GM21447 (cell line): ENCODE measurements around the gene SPATA17.

Source experiments
- ATAC-seq: cut with Tn5 transposase; IDR thresholded peaks from one replicate; pipeline ENCODE4 v1.9.1; 2021; ENCODE audit not compliant: unreplicated experiment

The SPATA17 gene

GRCh38 chr1:217847643-217848042, 216.5 kb downstream of the SPATA17 start:
- no peak for ATAC-seq

DNA sequence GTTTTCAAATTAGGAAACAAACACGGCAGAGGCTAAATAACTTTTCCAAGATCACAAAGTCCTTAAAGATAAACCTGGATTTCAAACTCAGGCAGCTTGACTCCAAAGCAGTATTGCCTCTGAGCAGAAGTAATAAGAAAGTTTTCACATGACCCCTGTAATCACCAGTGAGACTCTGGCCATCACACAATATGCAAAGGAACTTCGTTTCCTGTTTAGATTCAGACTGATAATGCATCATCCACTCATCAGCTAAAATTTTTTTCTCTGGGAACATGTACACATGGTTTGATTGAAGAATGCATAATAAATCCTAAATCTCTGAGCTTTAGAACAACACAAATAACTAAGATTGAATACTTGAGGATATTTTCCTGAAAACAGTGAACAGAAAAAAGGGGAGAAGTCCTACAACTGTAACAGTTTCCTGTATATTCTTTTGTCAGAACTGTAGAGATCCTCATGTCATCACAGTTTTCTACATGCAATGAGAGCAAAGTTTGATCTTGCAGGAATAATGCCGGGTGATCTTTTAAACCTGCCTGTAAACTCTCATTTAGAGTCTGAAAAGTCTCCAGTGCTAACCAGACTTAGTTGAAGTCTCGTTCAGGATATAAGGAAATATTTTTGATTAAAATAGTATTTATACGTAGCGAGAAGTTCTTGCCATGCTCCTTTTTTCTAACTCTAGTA, 225.3 kb downstream of the SPATA17 start:
- ATAC-seq = no peak

DNA sequence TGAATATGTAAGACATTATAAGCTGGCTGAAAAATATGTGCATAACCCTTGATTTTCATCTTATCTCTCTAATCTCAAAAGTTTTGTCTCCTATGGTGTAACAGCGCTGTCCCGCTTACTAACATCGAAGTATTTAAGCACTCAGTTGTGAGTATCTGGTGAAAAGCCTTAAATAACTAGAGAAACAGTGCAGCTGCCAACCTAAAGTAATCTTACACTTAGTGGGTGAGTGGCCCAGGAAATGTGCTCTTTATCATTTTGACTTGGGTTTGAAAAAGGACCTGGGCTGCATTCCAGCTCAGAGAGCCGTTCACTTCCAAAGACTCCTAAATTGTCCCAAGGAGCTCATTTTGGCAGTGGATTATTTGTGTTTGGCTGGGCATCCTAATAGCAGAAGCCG, 225.9 kb downstream of the SPATA17 start:
- no peak for ATAC-seq

DNA sequence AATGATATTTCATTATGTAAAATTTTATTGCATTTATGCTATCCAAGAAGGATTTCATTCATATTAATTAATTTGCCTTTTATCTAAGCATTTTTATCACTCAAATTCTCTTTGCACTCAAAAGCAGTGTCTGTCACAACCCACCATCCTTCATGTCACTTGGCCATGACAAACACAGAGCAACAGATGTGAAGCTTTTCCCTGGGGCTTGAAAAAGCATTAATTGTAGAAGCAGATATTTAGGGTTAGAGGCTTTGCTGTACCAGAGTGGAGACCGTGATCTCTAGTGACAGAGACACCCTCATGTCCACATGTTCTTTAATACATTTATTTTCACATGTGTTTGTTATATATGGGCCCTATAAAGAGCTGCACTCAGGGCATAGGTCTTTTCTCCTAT, 230.5 kb downstream of the SPATA17 start:
- ATAC-seq = no peak

GRCh38 chr1:217867446-217867995, 236.4 kb downstream of the SPATA17 start:
- no peak for ATAC-seq

- no peak for ATAC-seq
Measured at GRCh38 chr1:217871955-217872354, 240.8 kb downstream of the SPATA17 start.

DNA sequence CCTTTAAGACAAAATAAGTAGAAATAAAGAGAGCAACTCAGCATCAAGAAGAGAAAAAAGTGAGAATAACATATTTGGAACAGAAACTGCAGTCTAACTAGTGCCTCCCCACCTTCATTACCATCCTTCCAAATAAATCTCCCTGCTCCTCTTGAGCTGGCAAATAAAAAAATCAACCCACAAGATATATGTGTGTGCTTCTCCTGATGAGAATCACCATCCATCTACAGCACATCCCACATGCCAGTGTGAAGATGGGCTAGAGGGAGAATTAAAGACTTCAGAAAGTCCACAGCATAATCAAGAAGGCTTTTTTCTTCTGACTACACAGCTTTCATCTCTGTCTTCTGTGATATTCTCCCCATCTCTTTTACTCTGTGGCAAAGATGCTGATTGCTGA, 244.1 kb downstream of the SPATA17 start:
- ATAC-seq = no peak

DNA sequence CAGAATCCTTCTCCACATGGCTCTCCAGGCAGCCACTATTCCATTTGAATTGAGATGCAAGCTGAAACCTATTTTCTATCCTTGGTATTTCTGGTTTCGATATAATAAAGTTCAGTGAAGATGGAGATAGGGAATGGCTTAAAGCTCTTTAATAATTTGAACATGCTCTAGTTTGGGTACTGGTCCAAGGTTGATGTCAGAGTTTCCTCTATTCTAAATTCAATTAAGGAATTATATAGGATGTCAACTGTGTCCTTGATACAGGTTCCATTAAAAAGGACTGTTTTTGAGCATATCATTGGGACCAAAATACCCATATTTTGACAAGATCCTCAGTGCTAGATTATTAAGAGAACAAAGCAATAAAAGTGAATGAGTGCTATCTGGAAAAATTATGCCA, 245.3 kb downstream of the SPATA17 start:
- ATAC-seq = no peak

DNA sequence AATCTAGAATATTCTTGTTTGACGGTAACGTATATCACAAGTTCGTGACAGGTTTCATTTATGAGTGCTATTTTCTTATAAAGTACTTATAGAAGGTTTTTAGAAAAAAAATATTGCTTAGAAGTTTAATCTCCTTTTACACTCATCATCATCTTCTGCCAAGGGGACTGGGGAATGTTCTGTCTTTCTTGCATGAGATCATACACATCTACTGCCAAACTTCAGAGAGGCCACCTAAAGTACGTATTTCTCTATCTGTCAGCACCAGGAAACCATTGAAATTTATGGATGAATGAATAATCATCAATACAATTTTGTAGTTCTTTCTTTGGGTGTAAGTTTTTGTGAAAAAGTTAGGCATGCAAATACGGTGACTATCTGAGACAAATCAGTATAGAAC, 245.8 kb downstream of the SPATA17 start:
- no peak for ATAC-seq

- ATAC-seq = no peak
Measured at GRCh38 chr1:217881131-217881543, 250.0 kb downstream of the SPATA17 start.

DNA sequence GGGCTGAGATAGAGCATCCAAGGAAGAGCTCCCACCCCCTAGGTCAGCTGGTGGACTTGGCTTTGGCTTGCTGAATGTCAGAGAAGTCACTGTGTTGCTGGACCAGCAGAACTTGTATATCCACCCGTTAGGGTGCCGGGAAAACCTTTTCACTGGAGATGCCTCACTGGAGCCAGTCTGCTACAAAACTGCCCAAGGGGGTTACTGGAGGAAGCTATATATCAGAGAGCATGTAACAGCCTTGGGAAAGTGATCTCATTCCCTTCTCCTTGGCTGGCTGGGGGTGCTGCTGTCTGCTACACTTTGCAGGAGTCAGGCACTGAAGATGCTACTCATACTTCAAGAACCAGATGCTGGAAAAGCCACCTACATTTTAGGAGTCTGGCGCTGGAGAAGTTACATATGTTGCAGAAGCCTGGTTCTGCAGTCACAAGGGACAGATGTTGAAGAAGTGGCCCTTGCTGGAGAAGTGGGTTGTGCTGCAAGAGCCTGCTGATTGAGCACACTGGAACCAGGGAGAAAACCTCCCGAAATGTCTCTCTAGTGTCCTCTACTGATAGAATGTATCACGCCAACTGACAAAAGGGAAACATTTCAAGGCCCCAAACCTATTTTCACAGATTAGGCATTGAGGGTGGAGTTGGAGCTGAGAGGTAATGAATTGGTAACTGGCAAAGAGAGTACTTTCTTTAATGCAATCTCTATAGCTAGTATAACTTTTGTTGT, 250.6 kb downstream of the SPATA17 start:
- no peak for ATAC-seq

- ATAC-seq = no peak
Measured at GRCh38 chr1:217885181-217885580, 254.0 kb downstream of the SPATA17 start.

DNA sequence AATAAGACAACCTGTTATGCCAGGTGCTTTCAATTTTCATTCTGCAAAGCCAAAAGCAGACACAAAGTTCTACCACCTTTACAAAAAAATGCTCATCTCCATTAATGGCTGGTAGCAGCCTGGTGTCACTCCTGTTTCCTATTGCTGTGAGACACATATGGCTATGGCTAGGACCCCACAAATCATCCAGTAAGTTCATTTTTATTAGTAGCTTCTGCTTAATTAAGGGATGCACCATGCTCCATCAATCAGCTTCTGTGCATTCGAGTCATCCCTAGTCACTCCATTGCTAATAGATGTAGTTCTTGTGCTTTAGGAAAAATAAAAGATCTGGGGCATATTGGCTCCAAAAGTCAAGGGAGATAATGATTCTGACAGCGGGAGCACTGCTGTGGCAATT, 257.2 kb downstream of the SPATA17 start:
- no peak for ATAC-seq

- no peak for ATAC-seq
Measured at GRCh38 chr1:217889401-217889800, 258.3 kb downstream of the SPATA17 start.

GRCh38 chr1:217891966-217892365, 260.8 kb downstream of the SPATA17 start:
- ATAC-seq = no peak

- ATAC-seq = no peak
Measured at GRCh38 chr1:217892750-217893149, 261.6 kb downstream of the SPATA17 start.

GRCh38 chr1:217895841-217896240, 264.7 kb downstream of the SPATA17 start:
- no peak for ATAC-seq

- ATAC-seq = no peak
Measured at GRCh38 chr1:217896490-217896889, 265.3 kb downstream of the SPATA17 start.

DNA sequence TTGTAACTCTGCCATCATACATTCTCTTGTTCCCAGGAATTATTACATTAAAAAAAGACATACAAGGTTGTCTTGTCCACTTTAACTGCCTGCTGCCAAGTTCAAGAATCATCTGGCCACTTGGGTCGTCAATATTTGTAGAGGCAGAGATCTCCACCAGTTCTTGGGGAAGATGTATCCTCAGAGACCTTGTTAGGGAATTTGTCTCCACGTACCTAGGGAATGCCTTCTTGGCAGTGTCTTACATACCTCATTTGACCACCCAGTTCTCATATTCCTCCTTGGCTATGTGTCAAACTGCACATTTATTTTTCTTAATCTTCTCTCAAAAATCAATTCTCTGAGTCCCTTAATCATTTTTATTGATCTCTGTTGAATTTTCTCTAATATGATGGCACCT, 266.0 kb downstream of the SPATA17 start:
- ATAC-seq = no peak

GRCh38 chr1:217899614-217900013, 268.5 kb downstream of the SPATA17 start:
- ATAC-seq = no peak

DNA sequence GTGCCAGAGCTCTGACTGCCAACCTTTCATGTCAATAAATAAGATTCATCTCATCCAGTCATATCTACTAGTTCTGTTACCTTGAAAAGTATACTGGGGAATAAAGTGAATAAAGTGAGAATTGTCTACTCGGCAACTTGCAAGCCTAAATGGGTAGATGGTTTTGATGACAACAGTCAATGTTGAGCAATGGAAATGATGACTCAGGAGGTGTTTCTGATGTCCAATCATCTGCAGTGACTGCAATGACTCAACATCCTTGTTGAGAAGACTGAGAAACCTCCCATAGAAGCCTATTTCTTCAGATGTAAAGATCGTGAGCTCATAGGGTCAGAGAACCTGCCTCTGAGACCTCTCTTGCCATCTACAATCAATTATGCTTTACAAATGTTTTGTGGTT, 276.4 kb downstream of the SPATA17 start:
- ATAC-seq = no peak

GRCh38 chr1:217910203-217910602, 279.1 kb downstream of the SPATA17 start:
- ATAC-seq = no peak
